Stomach smooth muscle (tissue), 2 donors: Measurements from ENCODE around the gene C20orf141.

ENCODE experiments used
- H3K27ac ChIP-seq: one replicate; pipeline ENCODE4 v1.7.0; 2013; ENCODE audit warnings: mild to moderate bottlenecking, low read length, inconsistent platforms
- H3K27me3 ChIP-seq, 2 donors: one replicate each; pipeline ENCODE4 v1.7.0; 2013; ENCODE audit warnings: low read length in 2 of 2; ENCODE audit not compliant: insufficient read depth in 2 of 2, control insufficient read depth in 1 of 2
- H3K36me3 ChIP-seq, 2 donors: one replicate each; pipeline ENCODE4 v1.7.0; 2013; ENCODE audit warnings: low read length in 2 of 2; ENCODE audit not compliant: control insufficient read depth in 2 of 2, insufficient read depth in 2 of 2
- H3K4me1 ChIP-seq: one replicate; pipeline ENCODE4 v1.7.0; 2013; ENCODE audit warnings: low read length; ENCODE audit not compliant: control insufficient read depth, insufficient read depth
- H3K4me3 ChIP-seq, 2 donors: one replicate each; pipeline ENCODE4 v1.7.0; 2013; ENCODE audit warnings: low read length in 2 of 2
- H3K9ac ChIP-seq, 2 donors: one replicate each; pipeline ENCODE4 v1.7.0; 2013; ENCODE audit warnings: low read length in 2 of 2, mild to moderate bottlenecking in 1 of 2
- H3K9me3 ChIP-seq, 2 donors: one replicate each; pipeline ENCODE4 v1.7.0; 2013; ENCODE audit warnings: low read length in 2 of 2; ENCODE audit not compliant: control insufficient read depth in 2 of 2
- donor health status: healthy.
- donor health status: Pancreatic carcinoma.

C20orf141 gene

GRCh38 chr20:2849529-2849928 lies 34.7 kb downstream of the C20orf141 start:
- H3K4me3 ChIP-seq, result no peak overlapping the region
- no peaks in the 10 kb centered on the region for H3K27me3 ChIP-seq
- H3K4me1 ChIP-seq, result no peaks in the 10 kb centered on the region
- H3K27ac ChIP-seq, result no peak overlapping the region
- no peak overlapping the region for H3K9ac ChIP-seq
- H3K36me3 ChIP-seq, result peaks cover 0 to 3% of the 10 kb centered on the region in 2 donors
- no peaks in the 10 kb centered on the region for H3K9me3 ChIP-seq

GRCh38 chr20:2851086-2851485 lies 36.3 kb downstream of the C20orf141 start:
- Histone ChIP-seq H3K27ac (no peak overlapping the region), H3K9me3 (no peaks in the 10 kb centered on the region), H3K36me3 (peaks cover 0 to 3% of the 10 kb centered on the region in 2 donors), H3K4me3 (no peak overlapping the region), H3K9ac (no peak overlapping the region), H3K27me3 (no peaks in the 10 kb centered on the region), H3K4me1 (no peaks in the 10 kb centered on the region)

- no peaks in the 10 kb centered on the region for H3K9me3 ChIP-seq
- H3K4me3 ChIP-seq, result no peak overlapping the region
- peaks cover 20 to 26% of the 10 kb centered on the region in 2 donors for H3K36me3 ChIP-seq
- H3K4me1 ChIP-seq, result no peaks in the 10 kb centered on the region
- H3K27me3 ChIP-seq, result no peaks in the 10 kb centered on the region
- H3K27ac ChIP-seq, result no peak overlapping the region
- H3K9ac ChIP-seq, result no peak overlapping the region
Measured at GRCh38 chr20:2858591-2858990, 43.8 kb downstream of the C20orf141 start.

GRCh38 chr20:2859330-2860121 lies 44.7 kb downstream of the C20orf141 start:
- H3K9ac ChIP-seq, result no peak overlapping the region
- no peaks in the 10 kb centered on the region for H3K4me1 ChIP-seq
- H3K27ac ChIP-seq, result no peak overlapping the region
- H3K36me3 ChIP-seq, result peaks cover 24 to 34% of the 10 kb centered on the region in 2 donors
- no peaks in the 10 kb centered on the region for H3K27me3 ChIP-seq
- no peak overlapping the region for H3K4me3 ChIP-seq
- H3K9me3 ChIP-seq, result no peaks in the 10 kb centered on the region

- no peak overlapping the region for H3K4me3 ChIP-seq
- H3K9me3 ChIP-seq, result no peaks in the 10 kb centered on the region
- no peak overlapping the region for H3K27ac ChIP-seq
- no peaks in the 10 kb centered on the region for H3K4me1 ChIP-seq
- peaks cover 44 to 45% of the 10 kb centered on the region in 2 donors for H3K36me3 ChIP-seq
- H3K9ac ChIP-seq, result no peak overlapping the region
- no peaks in the 10 kb centered on the region for H3K27me3 ChIP-seq
Measured at GRCh38 chr20:2864626-2865025, 49.8 kb downstream of the C20orf141 start.

- H3K27ac ChIP-seq, result no peak overlapping the region
- H3K4me1 ChIP-seq, result no peaks in the 10 kb centered on the region
- H3K36me3 ChIP-seq, result peaks cover 44% of the 10 kb centered on the region in 2 donors
- no peaks in the 10 kb centered on the region for H3K27me3 ChIP-seq
- H3K9me3 ChIP-seq, result no peaks in the 10 kb centered on the region
- H3K9ac ChIP-seq, result no peak overlapping the region
- H3K4me3 ChIP-seq, result no peak overlapping the region
Measured at GRCh38 chr20:2865101-2865500, 50.3 kb downstream of the C20orf141 start.
